Psoas muscle (tissue), 8 donors: ENCODE measurements around the gene ARMC5. TPM values are rescaled to one million over a fixed set of nuclear protein-coding genes. Genes with fewer than 3 reads are reported as not detected.

Source experiments
- ATAC-seq, 4 donors: fragments of 200-7000 bp; cut with Tn5 transposase; one replicate each; pipeline ENCODE4 v1.9.1; 2020; ENCODE audit warnings: moderate library complexity in 3 of 4, mild to moderate bottlenecking in 2 of 4
- DNase-seq, 2 donors: peaks; one replicate each; pipeline ENCODE4 v3.0.0-alpha.2; 2020
- H3K27ac ChIP-seq: fragments of 200-600 bp; one replicate; pipeline ENCODE4 v1.8.0; 2022
- H3K27me3 ChIP-seq, 3 donors: fragments of 200-600 bp in 1 of 3; one replicate each; pipeline versions ENCODE4 v1.6.1 to v1.8.0; 2013 to 2022; ENCODE audit warnings: low read length in 2 of 3, mild to moderate bottlenecking in 2 of 3, moderate library complexity in 1 of 3; ENCODE audit not compliant: insufficient read depth in 3 of 3
- H3K36me3 ChIP-seq, 2 donors: fragments of 200-600 bp in 1 of 2; one replicate each; pipeline versions ENCODE4 v1.6.1 to v1.8.0; 2013 to 2022; ENCODE audit warnings: low read depth in 1 of 2, mild to moderate bottlenecking in 1 of 2, moderate library complexity in 1 of 2; ENCODE audit not compliant: insufficient read depth in 1 of 2
- H3K4me1 ChIP-seq: fragments of 200-600 bp; one replicate; pipeline ENCODE4 v1.8.0; 2022
- H3K4me3 ChIP-seq: fragments of 200-600 bp; one replicate; pipeline ENCODE4 v1.8.0; 2022; ENCODE audit warnings: mild to moderate bottlenecking
- H3K9me3 ChIP-seq: fragments of 200-600 bp; one replicate; pipeline ENCODE4 v1.8.0; 2022
- WGBS, 3 donors: extraction: QIAGEN DNeasy Blood & Tissue Kit; methylation state at CpG; one replicate each; pipeline versions ENCODE4 v1.1.6 to v1.1.7; 2013; 5-methylcytosine and 5-hydroxymethylcytosine counted together
- intact Hi-C, 2 donors: fragments of 100-400 bp; cut with DNase I; formaldehyde crosslinking; loops; one replicate each; pipeline versions ENCODE4 v1.11.0 to v1.14.2; 2022
- polyA plus RNA-seq, 3 donors: library from polyadenylated mRNA; stranded (reverse); fragments of 200-250 nt; gene quantifications; one replicate each; pipeline ENCODE4 v1.2.3, GENCODE V29; 2013
- total RNA-seq, 4 donors: library from RNA; stranded (reverse); fragmentation: NEBNext Ultra II Directional in 2 of 4; extraction: Animal tissue kit (Norgen Biotek cat#: 25700) in 2 of 4; gene quantifications; one replicate each; pipeline versions ENCODE4 v1.2.1 to v1.2.4, GENCODE V29; 2021 to 2023
- TF ChIP-seq, protein P1 (sequence below): fragments of 200-600 bp; IDR thresholded peaks from one replicate; pipeline ENCODE4 v1.8.0; 2022; ENCODE audit warnings: antibody characterized with exemption
- donor health status: healthy with polysubstance abuse.
- donor health status: DM: no; HTN: no; CAD: no; lungs with moderate emphysema.
- donor health status: Bipolar disorder and iron deficiency.
- donor health status: healthy.
- donor health status: DM: yes; HTN: yes; CAD: no.
- donor health status: DM: no; HTN: no; CAD: no.
- donor health status: DM: no; HTN: no; CAD: no.
- donor health status: DM: yes; HTN: yes; CAD: no.

ARMC5 gene
- total and polyA plus RNA-seq, 7 donors = 6.5 to 18.7 (median 11.4) TPM

DNA sequence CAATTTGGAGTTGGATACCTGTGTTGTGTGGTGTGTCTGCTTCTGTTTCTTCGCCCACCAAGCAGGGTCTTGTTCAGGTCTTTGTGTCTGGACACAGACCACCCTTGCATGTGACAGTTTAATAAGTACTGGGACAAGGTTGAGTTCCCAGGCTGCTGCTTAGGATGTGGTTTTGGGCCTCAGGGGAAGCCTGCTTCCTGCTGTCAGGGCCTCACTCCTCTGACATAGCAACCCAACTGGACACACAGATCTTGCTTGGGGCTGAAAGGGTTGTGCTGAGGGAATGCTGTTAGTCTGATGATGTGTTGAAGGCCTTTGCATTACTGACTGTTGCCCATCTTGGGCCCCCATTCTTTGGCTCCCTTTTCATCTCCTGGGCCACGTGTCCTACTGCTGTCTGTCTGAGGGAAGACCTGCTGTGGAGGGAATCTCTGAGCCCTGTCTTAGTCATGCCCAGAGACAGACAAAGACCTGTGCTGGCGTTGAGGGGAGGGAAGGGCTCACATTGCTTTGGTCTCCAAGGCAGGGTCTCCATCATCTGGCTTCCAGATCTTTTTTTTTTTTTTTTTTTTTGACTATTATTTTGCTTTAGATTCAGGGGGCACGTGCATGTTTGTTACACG lies 8.0 kb downstream of the ARMC5 start:
- no peak overlapping the region for H3K27ac ChIP-seq
- WGBS, 3 donors = 81 to 83% (median 81%) methylated on average over 5 of the region's 5 CpGs
- no peaks in the 10 kb centered on the region for H3K27me3 ChIP-seq
- TF ChIP-seq, protein P1, sequence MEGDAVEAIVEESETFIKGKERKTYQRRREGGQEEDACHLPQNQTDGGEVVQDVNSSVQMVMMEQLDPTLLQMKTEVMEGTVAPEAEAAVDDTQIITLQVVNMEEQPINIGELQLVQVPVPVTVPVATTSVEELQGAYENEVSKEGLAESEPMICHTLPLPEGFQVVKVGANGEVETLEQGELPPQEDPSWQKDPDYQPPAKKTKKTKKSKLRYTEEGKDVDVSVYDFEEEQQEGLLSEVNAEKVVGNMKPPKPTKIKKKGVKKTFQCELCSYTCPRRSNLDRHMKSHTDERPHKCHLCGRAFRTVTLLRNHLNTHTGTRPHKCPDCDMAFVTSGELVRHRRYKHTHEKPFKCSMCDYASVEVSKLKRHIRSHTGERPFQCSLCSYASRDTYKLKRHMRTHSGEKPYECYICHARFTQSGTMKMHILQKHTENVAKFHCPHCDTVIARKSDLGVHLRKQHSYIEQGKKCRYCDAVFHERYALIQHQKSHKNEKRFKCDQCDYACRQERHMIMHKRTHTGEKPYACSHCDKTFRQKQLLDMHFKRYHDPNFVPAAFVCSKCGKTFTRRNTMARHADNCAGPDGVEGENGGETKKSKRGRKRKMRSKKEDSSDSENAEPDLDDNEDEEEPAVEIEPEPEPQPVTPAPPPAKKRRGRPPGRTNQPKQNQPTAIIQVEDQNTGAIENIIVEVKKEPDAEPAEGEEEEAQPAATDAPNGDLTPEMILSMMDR = no peak
- H3K4me3 ChIP-seq = no peak overlapping the region
- peak in 1 of 2 donors; percentile 12 for DNase-seq
- peaks cover 5 to 52% of the 10 kb centered on the region in 2 donors for H3K36me3 ChIP-seq
- peaks cover 7% of the 10 kb centered on the region for H3K4me1 ChIP-seq
- no peaks in the 10 kb centered on the region for H3K9me3 ChIP-seq
- intact Hi-C loops = loop anchor here in 1 of 2 donors (10.0 kb wide), 2 partner anchors 238 to 398 kb away; no protein-coding TSS in a partner anchor
- ATAC-seq = no peak

DNA sequence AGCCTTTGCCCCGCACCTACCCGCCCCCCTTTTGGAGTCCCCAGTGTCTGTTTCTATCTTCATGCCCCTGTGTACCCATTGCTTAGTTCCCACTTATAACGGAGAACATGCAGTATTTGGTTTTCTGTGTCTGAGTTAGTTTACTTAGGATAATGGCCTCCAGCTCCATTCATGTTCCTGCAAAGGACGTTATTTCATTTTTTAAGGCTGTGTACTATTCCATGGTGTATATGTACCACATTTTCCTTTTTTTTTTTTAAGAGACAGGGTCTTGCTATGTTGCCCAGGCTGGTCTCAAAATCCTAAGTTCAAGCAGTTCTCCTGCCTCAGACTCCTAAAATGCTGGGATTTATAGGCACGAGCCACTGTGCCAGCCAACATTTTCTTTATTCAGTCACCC lies 8.6 kb downstream of the ARMC5 start:
- Histone ChIP-seq H3K36me3 (peaks cover 3 to 46% of the 10 kb centered on the region in 2 donors), H3K9me3 (no peaks in the 10 kb centered on the region), H3K4me3 (no peak overlapping the region), H3K4me1 (peaks cover 7% of the 10 kb centered on the region), H3K27ac (no peak overlapping the region), H3K27me3 (peaks cover 0 to 2% (median 0%) of the 10 kb centered on the region in 3 donors)
- intact Hi-C loops = loop anchor here in 1 of 2 donors (10.0 kb wide), 2 partner anchors 237 to 397 kb away; no protein-coding TSS in a partner anchor
- no peak for ATAC-seq
- TF ChIP-seq, protein P1 = no peak
- WGBS, 3 donors = 80 to 91% (median 87%) methylated on average over 5 of the region's 5 CpGs
- no peak for DNase-seq

DNA sequence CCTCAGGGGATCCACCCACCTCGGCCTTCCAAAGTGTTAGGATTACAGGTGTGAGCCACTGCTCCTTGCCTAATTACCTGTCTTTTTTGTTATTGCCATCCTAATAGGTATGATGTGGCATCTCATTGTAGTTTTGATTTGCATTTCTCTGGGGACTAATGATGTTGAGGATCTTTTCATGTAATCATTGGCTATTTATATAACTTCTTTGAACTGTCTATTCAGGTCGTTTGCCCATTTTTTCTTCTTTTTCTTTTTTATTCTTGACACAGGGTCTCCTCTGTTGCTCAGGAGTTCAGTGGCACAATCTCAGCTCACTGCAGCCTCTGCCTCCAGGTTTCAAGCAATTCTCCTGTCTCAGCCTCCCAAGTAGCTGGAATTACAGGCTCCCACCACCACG lies 11.3 kb downstream of the ARMC5 start:
- Histone ChIP-seq H3K9me3 (no peaks in the 10 kb centered on the region), H3K4me1 (peaks cover 7% of the 10 kb centered on the region), H3K4me3 (peak overlapping the region; percentile 71), H3K27ac (no peak overlapping the region), H3K36me3 (peaks cover 0 to 29% of the 10 kb centered on the region in 2 donors), H3K27me3 (peaks cover 0 to 19% (median 4%) of the 10 kb centered on the region in 3 donors)
- TF ChIP-seq, protein P1 = no peak
- 86 to 89% (median 89%) methylated on average over 3 of the region's 3 CpGs for WGBS, 3 donors
- ATAC-seq (no peak), DNase-seq (no peak)
- intact Hi-C loops = no loop called here

GRCh38 chr16:31471241-31471874 lies 12.1 kb downstream of the ARMC5 start:
- peaks cover 0 to 21% of the 10 kb centered on the region in 2 donors for H3K36me3 ChIP-seq
- TF ChIP-seq, protein P1 = no peak
- H3K9me3 ChIP-seq = no peaks in the 10 kb centered on the region
- intact Hi-C loops = no loop called here
- DNase-seq = peak in 1 of 2 donors; percentile 42
- H3K4me1 ChIP-seq = peaks cover 7% of the 10 kb centered on the region
- peak overlapping the region; percentile 69 for H3K27ac ChIP-seq
- ATAC-seq = no peak
- 33 to 46% (median 39%) methylated on average over 15 of the region's 15 CpGs for whole genome bisulfite sequencing, 3 donors
- peak overlapping the region; percentile 71 for H3K4me3 ChIP-seq
- H3K27me3 ChIP-seq = peaks cover 0 to 26% (median 4%) of the 10 kb centered on the region in 3 donors
